Activated naive CD4-positive, alpha-beta T cell treated with anti-CD3 and anti-CD28 coated beads, Interleukin-2, amount 10 ng/mL, durations not matched to agents 7 days and 5 days (primary cell): ENCODE measurements around the gene LCN12.
A peak's percentile ranks its signal among the peaks of the same experiment; 100 is the strongest.

Experiments
- CTCF ChIA-PET: fragments of 350-600 bp; sonication (Branson Sonifier 250); formaldehyde crosslinking; loops from one replicate; lab custom pipeline; 2021; ENCODE audit warnings: antibody characterized with exemption; lab: Charles Lee
- DNase-seq: peaks from one replicate; pipeline ENCODE4 v3.0.0-alpha.2; 2020
- H3K27ac Mint-ChIP-seq: one replicate; pipeline ENCODE4 v1.8.0; 2021; ENCODE audit warnings: mild to moderate bottlenecking, moderate library complexity, mixed read lengths
- H3K27me3 Mint-ChIP-seq: one replicate; pipeline ENCODE4 v1.8.0; 2021; ENCODE audit warnings: mild to moderate bottlenecking, mixed read lengths
- H3K36me3 Mint-ChIP-seq: one replicate; pipeline ENCODE4 v1.8.0; 2021; ENCODE audit warnings: mixed read lengths
- H3K4me1 Mint-ChIP-seq: one replicate; pipeline ENCODE4 v1.8.0; 2021; ENCODE audit warnings: mixed read lengths
- H3K4me3 Mint-ChIP-seq: one replicate; pipeline ENCODE4 v1.8.0; 2021; ENCODE audit warnings: mild to moderate bottlenecking, moderate library complexity, mixed read lengths
- H3K9me3 Mint-ChIP-seq: one replicate; pipeline ENCODE4 v1.8.0; 2021; ENCODE audit warnings: mixed read lengths

LCN12 gene

DNA sequence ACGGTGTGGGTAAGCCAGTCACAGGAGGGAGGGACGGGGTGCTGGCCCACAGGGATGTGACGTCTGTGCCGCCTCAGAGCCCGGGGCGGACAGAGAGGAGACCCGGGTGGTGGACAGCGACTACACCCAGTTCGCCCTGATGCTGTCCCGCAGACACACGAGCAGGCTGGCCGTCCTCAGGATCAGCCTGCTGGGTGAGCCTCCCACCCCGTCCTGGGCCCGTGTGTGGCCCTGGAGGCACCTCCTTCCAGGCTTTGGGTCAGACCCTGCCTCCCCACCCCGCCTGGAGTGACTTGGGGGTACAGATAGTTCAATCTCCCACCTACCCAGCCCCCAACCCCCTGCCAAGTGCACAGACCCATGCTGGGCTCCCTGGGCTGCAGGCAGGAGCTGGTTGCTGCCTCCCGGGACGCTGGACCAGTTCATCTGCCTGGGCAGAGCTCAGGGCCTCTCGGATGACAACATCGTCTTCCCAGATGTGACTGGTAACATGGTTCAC is 1.7 kb downstream of the LCN12 start:
- H3K27me3 Mint-ChIP-seq, result peaks cover 17% of the 10 kb centered on the region
- no peak overlapping the region for H3K4me3 Mint-ChIP-seq
- H3K4me1 Mint-ChIP-seq, result peaks cover 11% of the 10 kb centered on the region
- CTCF ChIA-PET, result no interaction called here
- DNase-seq, result no peak
- H3K9me3 Mint-ChIP-seq, result peaks cover 7% of the 10 kb centered on the region
- H3K27ac Mint-ChIP-seq, result no peak overlapping the region
- no peaks in the 10 kb centered on the region for H3K36me3 Mint-ChIP-seq

DNA sequence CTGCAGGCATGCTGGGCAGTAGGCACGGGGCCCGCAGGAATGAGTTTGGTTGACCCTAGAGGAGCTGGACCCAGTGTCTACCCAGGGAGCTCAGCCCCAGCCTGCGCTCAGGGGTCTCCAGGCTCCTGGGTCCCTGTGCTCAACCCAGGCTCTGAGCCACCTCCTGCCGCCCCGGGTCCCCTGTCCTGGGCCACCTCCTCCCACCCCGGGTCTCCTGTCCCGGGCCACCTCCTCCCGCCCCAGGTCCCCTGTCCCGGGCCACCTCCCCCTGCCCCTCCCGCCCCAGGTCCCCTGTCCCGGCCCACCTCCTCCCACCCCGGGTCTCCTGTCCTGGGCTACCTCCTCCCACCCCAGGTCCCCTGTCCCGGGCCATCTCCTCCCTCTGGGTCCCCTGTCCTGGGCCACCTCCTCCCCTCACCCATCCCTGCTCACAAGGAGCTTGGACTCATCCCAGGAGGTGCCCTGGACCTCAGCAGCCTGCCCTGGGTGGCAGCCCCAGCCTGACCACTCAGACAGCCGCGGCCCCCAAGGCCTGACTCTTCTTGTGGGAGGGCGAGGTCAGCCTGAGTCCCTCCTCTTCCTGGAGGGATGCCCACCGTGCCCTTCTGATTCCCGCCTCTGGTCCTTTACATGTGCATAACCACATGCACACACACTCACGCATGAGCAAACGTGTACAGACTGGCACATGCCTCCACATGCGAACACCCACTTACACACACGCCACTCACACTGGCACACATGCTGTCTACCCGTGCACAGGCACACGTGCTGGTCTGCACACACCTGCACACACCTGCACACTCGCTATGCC is 2.4 kb downstream of the LCN12 start:
- H3K27me3 Mint-ChIP-seq, result peaks cover 17% of the 10 kb centered on the region
- H3K4me1 Mint-ChIP-seq, result peaks cover 10% of the 10 kb centered on the region
- no peak overlapping the region for H3K4me3 Mint-ChIP-seq
- peaks cover 7% of the 10 kb centered on the region for H3K9me3 Mint-ChIP-seq
- no peaks in the 10 kb centered on the region for H3K36me3 Mint-ChIP-seq
- no peak for DNase-seq
- CTCF ChIA-PET, result no interaction called here
- no peak overlapping the region for H3K27ac Mint-ChIP-seq

- Mint-ChIP-seq H3K27me3 (peaks cover 17% of the 10 kb centered on the region), H3K4me1 (peaks cover 12% of the 10 kb centered on the region), H3K9me3 (peaks cover 7% of the 10 kb centered on the region), H3K27ac (no peak overlapping the region), H3K4me3 (no peak overlapping the region), H3K36me3 (no peaks in the 10 kb centered on the region)
- DNase-seq, result no peak
- CTCF ChIA-PET, result no interaction called here
Observed at GRCh38 chr9:136955202-136955942, 3.3 kb downstream of the LCN12 start.

DNA sequence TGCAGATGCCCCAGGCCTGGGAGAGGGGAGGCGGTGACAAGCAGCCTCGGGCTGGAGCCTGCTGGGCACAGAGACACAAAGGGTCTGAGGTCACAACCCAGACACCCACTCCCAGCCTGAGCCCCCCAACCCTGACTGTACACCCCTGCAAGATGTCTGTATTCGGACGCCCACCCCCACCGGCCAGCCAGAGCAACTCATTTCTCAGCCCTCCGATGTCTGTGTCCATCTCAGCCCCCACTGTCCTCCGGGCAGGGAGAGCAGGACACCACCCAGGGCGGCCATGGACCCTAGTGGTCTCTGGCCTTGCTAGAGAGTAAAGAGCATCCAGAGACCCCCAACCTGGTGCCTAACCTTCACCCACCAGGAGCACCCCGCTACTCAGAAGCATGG is 3.9 kb downstream of the LCN12 start:
- Mint-ChIP-seq H3K27me3 (peaks cover 17% of the 10 kb centered on the region), H3K36me3 (no peaks in the 10 kb centered on the region), H3K4me1 (peaks cover 14% of the 10 kb centered on the region), H3K4me3 (no peak overlapping the region), H3K9me3 (peaks cover 7% of the 10 kb centered on the region), H3K27ac (no peak overlapping the region)
- CTCF ChIA-PET, result no interaction called here
- DNase-seq, result no peak

DNA sequence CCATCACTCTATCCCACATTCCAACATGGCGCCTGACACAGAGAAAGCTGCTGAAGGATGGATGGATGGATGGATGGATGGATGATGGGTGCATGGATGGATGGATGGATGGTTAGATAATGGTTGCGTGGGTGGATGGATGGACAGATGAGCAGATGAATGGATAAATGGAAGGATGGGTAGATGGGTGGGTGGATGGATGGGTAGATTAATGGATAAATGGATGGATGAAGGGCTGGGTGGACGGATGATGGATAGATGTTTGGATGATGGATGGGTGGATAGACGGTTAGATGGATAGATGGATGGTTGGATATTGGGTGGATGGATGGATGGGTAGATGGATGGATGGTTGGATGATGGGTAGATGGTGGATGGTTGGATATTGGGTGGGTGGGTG is 4.5 kb downstream of the LCN12 start:
- DNase-seq, result no peak
- H3K27me3 Mint-ChIP-seq, result peaks cover 19% of the 10 kb centered on the region
- H3K27ac Mint-ChIP-seq, result no peak overlapping the region
- H3K9me3 Mint-ChIP-seq, result peaks cover 7% of the 10 kb centered on the region
- CTCF ChIA-PET, result no interaction called here
- H3K4me1 Mint-ChIP-seq, result peaks cover 16% of the 10 kb centered on the region
- H3K36me3 Mint-ChIP-seq, result no peaks in the 10 kb centered on the region
- no peak overlapping the region for H3K4me3 Mint-ChIP-seq

DNA sequence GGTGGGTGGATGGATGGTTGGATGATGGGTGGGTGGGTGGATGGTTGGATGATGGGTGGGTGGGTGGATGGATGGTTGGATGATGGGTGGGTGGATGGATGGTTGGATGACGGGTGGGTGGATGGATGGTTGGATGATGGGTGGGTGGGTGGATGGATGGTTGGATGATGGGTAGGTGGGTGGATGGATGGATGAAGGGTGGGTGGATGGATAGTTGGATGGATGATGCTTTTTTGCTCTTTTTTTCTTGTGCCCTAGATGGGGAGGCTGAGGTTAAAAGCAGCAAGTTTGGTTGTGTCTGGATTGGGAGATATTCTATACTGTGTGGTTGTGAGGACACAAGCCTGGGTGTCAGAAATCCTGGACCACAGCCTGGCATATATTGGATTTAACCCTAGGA is 5.4 kb downstream of the LCN12 start:
- Mint-ChIP-seq H3K36me3 (no peaks in the 10 kb centered on the region), H3K9me3 (peaks cover 7% of the 10 kb centered on the region), H3K27me3 (peaks cover 21% of the 10 kb centered on the region), H3K4me1 (peaks cover 21% of the 10 kb centered on the region), H3K27ac (no peak overlapping the region), H3K4me3 (no peak overlapping the region)
- no peak for DNase-seq
- CTCF ChIA-PET, result no interaction called here

DNA sequence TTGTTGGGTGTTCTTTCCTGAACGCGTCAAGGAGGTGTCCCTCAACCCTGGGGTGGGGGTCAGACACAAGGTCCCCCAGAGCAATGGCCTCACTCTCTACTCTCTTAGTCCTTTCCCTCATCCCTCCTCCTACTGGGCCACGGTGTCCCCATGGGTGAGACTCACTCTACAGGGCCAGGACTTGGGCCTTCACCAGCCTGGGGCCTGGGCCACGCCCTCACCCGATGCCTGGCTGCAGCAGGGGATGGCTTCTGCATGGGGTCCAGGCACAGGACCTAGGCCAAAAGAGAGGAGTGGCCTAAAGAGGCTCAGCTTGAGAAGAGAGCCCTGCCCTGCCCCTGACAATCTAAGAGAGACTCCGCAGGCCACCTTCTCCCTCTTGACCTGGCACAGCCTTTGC is 5.8 kb downstream of the LCN12 start:
- CTCF ChIA-PET, result no interaction called here
- H3K4me3 Mint-ChIP-seq, result no peak overlapping the region
- H3K4me1 Mint-ChIP-seq, result peaks cover 26% of the 10 kb centered on the region
- no peaks in the 10 kb centered on the region for H3K36me3 Mint-ChIP-seq
- peaks cover 21% of the 10 kb centered on the region for H3K27me3 Mint-ChIP-seq
- no peak overlapping the region for H3K27ac Mint-ChIP-seq
- DNase-seq, result no peak
- peaks cover 7% of the 10 kb centered on the region for H3K9me3 Mint-ChIP-seq

GRCh38 chr9:136958473-136958872 is 6.4 kb downstream of the LCN12 start:
- CTCF ChIA-PET, result interaction anchor here (0.9 kb wide), 1 partner anchor 16 kb away, joined by 3 read pairs; no protein-coding TSS in a partner anchor
- Mint-ChIP-seq H3K27ac (no peak overlapping the region), H3K4me3 (no peak overlapping the region), H3K27me3 (peaks cover 21% of the 10 kb centered on the region), H3K9me3 (peaks cover 7% of the 10 kb centered on the region), H3K4me1 (peaks cover 31% of the 10 kb centered on the region), H3K36me3 (no peaks in the 10 kb centered on the region)
- no peak for DNase-seq

DNA sequence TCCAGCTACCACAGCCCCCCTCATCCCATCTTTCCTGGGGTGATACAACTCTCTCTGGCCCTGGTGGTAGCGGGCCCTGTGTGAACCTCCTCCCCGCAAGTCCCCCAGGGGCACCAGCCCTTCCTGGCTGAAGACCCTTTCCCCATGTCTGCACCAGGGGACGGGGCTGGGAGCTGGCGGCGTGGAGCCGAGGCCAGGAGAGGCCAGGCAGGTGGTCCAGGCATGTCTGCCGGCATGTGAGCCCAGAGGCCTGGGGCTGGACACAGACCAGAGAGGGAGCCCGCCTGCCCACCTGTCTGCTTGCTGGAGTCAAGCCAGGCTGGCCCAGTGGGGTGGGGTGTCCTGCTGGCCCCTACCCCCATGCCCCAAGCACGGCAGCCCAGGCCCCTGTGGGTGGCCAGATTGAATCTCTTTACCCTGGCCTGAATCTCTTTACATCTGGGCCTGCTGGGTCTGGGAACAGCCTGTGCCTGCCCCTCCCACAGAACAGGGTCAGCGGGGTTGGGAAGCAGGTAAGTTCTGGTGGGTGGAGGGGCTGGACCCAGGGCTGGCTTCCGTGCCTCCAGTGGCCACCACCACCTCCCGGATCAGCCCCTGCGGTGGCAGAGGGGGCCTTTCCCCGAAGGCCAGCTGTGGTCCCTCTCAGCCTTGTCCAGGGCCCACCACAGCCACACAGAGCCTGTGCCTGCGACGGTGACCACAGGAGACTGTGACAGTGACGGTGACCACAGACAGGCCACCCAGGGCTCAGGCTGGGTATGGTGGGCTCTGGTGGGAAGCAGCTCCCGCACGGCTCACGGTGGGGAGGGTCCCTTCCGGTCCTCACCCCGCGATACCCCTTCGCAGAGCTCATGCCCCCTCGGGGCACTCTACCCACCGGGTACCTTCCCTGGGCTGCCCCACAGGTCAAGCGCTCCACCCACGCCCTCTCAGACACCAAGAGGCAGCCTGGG is 7.1 kb downstream of the LCN12 start:
- Mint-ChIP-seq H3K27ac (no peak overlapping the region), H3K4me3 (no peak overlapping the region), H3K4me1 (peaks cover 31% of the 10 kb centered on the region), H3K27me3 (peaks cover 21% of the 10 kb centered on the region), H3K9me3 (peaks cover 7% of the 10 kb centered on the region), H3K36me3 (no peaks in the 10 kb centered on the region)
- CTCF ChIA-PET, result interaction anchor here (0.5 to 0.9 kb wide), 2 partner anchors 12 to 16 kb away, joined by 3 read pairs; no protein-coding TSS in a partner anchor
- DNase-seq, result no peak

DNA sequence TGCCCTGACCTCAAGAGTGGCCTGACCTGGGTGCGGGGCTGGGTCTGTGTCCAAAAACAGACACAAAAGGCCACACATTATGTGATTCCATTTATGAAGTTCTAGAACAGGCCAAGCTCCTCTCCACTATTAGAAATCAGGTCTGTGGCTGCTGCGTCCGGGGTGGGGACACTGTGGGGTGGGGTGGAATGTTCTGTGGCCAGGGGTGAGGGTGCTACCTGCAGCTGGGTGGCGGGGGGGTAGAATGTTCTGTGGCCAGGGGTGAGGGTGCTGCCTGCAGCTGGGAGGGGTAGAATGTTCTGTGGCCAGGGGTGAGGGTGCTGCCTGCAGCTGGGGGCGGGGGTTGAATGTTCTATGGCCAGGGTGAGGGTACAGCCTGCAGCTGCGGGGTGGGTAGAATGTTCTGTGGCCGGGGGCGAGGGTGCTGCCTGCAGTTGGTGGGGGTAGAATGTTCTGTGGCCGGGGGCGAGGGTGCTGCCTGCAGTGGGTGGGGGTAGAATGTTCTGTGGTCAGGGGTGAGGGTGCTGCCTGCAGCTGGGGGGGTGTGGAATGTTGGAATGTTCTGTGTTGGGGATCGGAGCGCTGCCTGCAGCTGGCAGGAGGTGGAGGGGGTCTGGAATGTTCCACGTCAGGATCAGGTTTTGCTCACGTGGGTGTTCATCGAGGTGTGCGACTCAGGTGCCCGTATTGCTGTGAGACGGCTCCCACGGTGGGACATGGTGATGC is 8.3 kb downstream of the LCN12 start:
- Mint-ChIP-seq H3K9me3 (peaks cover 7% of the 10 kb centered on the region), H3K27ac (peak overlapping the region; percentile 92), H3K27me3 (peaks cover 24% of the 10 kb centered on the region), H3K4me1 (peaks cover 41% of the 10 kb centered on the region), H3K36me3 (no peaks in the 10 kb centered on the region), H3K4me3 (peak overlapping the region; percentile 47)
- peak; percentile 49 for DNase-seq
- CTCF ChIA-PET, result no interaction called here

GRCh38 chr9:136960938-136961275 is 8.8 kb downstream of the LCN12 start:
- Mint-ChIP-seq H3K4me3 (no peak overlapping the region), H3K36me3 (no peaks in the 10 kb centered on the region), H3K4me1 (peaks cover 47% of the 10 kb centered on the region), H3K27ac (no peak overlapping the region), H3K27me3 (peaks cover 24% of the 10 kb centered on the region), H3K9me3 (peaks cover 7% of the 10 kb centered on the region)
- CTCF ChIA-PET, result no interaction called here
- DNase-seq, result no peak

DNA sequence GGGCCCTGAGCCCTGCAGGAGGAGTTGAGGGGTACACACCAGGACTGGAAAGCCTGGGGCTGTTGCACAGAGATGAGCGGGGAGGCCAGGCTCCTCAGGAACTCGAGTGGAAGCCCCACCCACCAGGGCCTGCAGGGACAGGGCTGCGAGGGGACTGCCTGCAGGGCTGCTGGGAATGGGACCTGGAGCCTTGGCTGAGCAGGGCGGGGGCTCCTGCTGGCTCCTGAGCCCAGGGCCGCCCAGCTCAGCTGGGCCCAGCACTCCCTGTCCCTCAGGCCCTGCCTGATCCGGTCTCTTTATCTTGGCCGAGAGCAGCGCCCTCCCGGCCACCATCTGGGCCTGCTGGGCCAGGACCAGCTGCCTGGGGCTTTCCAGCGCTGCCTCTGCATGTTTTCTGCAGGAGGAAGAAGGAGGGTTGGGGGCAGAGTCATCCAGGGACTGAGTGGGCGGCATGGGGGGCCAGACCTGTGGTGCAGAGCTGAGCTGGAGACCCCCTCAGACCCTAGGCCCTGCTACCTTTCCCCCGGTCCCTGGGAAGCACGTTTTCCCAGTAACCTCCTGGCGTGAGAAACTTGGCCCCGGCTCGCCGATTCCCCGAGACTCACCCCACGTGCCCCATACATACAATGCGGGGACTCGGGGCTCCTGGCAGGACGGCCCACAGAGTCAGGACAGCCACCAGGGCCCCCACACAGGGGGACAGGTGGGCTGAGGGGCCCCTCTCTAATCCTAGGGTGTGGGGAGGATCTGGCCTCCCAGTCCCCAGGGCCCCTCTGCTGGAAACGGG is 9.4 kb downstream of the LCN12 start:
- Mint-ChIP-seq H3K4me1 (peaks cover 52% of the 10 kb centered on the region), H3K36me3 (no peaks in the 10 kb centered on the region), H3K4me3 (no peak overlapping the region), H3K27me3 (peaks cover 30% of the 10 kb centered on the region), H3K27ac (no peak overlapping the region), H3K9me3 (peaks cover 3% of the 10 kb centered on the region)
- CTCF ChIA-PET, result no interaction called here
- DNase-seq, result no peak

- H3K4me1 Mint-ChIP-seq, result peaks cover 53% of the 10 kb centered on the region
- CTCF ChIA-PET, result no interaction called here
- peak overlapping the region; percentile 81 for H3K27ac Mint-ChIP-seq
- no peak overlapping the region for H3K4me3 Mint-ChIP-seq
- peaks cover 31% of the 10 kb centered on the region for H3K27me3 Mint-ChIP-seq
- no peaks in the 10 kb centered on the region for H3K9me3 Mint-ChIP-seq
- H3K36me3 Mint-ChIP-seq, result no peaks in the 10 kb centered on the region
- no peak for DNase-seq
Observed at GRCh38 chr9:136962163-136962562, 10.1 kb downstream of the LCN12 start.
